ENCODE results near the gene RGS7. TPM values are rescaled to one million over a fixed set of nuclear protein-coding genes. Genes with fewer than 3 reads are reported as not detected.

The RGS7 gene
- total RNA-seq, 4 donors from 2014 or later: 0.11 to 0.33 TPM; not detected in 2

DNA sequence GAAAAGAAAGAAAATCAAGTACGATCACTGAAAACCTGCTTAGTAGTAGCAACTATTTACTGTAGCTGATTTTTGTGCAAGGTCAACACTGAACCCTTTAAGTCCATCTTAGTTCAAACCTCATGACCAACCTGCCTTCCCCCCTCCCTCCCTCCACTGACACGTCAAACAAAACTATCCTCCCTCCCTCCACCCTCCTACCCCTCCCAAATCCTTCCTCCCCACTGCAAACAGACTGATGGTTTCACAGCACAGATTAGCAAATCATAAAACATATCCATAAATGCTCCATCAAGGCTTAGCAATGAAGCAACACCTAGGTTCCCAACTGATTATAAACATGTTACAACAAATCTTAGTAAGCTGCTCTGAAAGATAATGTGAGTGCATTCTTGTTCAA lies 580.8 kb downstream of the RGS7 start:
- WGBS: 51% methylated on average over 2 of the region's 2 CpGs
- Histone ChIP-seq H3K27me3 (no peaks in the 10 kb centered on the region), H3K9me3 (no peaks in the 10 kb centered on the region), H3K4me1 (no peaks in the 10 kb centered on the region), H3K36me3 (no peaks in the 10 kb centered on the region), H3K4me3 (no peak overlapping the region), H3K27ac (replicated peaks in 1 of 4) (no peak overlapping the region)
- intact Hi-C loops (cut with DNase I): no loop called here
- DNase-seq (ENCODE audit: extremely low spot score): no peak
- TF ChIP-seq POLR2A (IDR thresholded peaks at IDR 0.05; ENCODE audit: low read depth) (no peak), POLR2AphosphoS5 (IDR thresholded peaks at IDR 0.05) (no peak)

DNA sequence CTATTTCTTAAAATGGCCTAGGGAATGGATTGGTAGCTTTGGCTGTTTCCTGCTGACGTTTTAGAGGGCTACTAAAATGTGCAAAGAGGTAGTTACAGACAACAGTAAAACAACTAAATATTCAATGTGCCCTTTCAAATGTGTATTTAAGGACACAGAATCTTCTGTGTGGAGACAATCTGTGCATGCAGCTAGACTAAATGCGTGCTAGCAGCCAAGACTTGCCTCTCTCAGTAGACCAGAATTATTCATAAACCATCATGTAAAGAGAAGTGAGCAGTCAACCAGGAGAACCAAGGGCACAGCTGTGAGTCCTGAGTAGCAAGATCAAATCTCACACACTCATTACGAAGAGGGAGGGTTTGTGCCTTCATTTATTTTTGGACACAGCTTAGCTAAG lies 584.9 kb downstream of the RGS7 start:
- Histone ChIP-seq H3K36me3 (no peaks in the 10 kb centered on the region), H3K27me3 (no peaks in the 10 kb centered on the region), H3K4me3 (no peak overlapping the region), H3K27ac (replicated peaks in 1 of 4) (no peak overlapping the region), H3K9me3 (no peaks in the 10 kb centered on the region), H3K4me1 (no peaks in the 10 kb centered on the region)
- TF ChIP-seq, protein P1, sequence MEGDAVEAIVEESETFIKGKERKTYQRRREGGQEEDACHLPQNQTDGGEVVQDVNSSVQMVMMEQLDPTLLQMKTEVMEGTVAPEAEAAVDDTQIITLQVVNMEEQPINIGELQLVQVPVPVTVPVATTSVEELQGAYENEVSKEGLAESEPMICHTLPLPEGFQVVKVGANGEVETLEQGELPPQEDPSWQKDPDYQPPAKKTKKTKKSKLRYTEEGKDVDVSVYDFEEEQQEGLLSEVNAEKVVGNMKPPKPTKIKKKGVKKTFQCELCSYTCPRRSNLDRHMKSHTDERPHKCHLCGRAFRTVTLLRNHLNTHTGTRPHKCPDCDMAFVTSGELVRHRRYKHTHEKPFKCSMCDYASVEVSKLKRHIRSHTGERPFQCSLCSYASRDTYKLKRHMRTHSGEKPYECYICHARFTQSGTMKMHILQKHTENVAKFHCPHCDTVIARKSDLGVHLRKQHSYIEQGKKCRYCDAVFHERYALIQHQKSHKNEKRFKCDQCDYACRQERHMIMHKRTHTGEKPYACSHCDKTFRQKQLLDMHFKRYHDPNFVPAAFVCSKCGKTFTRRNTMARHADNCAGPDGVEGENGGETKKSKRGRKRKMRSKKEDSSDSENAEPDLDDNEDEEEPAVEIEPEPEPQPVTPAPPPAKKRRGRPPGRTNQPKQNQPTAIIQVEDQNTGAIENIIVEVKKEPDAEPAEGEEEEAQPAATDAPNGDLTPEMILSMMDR (IDR thresholded peaks at IDR 0.05): no peak
- TF ChIP-seq EP300 (IDR thresholded peaks at IDR 0.05) (no peak), POLR2A (IDR thresholded peaks at IDR 0.05; ENCODE audit: low read depth) (no peak), POLR2AphosphoS5 (IDR thresholded peaks at IDR 0.05) (no peak)
- DNase-seq (ENCODE audit: extremely low spot score): no peak
- intact Hi-C loops (cut with DNase I): no loop called here
- 81% methylated on average over 3 of the region's 3 CpGs for WGBS

DNA sequence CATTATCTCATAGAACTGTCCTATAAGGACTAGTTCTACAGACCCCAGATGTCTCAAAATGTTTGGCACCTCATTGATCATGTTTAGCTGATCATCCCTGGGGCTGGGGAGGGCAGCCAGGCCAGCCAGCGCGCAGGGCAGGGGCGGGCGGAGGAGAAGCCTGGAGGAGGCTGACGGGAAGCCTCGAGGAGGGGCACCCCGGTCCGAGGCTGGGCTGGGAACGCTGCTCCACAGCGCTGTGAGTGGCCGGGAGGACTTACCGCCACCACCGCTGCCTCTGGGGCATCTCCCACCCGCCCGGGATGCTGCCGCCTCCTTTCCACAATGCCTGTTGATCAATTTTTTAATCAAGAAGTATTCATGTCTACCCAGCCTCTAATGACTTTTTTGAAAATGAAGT lies 585.6 kb downstream of the RGS7 start:
- H3K27ac ChIP-seq (replicated peaks in 1 of 4): no peak overlapping the region
- no peak for DNase-seq (ENCODE audit: extremely low spot score)
- WGBS: 85% methylated on average over 15 of the region's 16 CpGs
- H3K4me1 ChIP-seq: no peaks in the 10 kb centered on the region
- H3K27me3 ChIP-seq: no peaks in the 10 kb centered on the region
- no peaks in the 10 kb centered on the region for H3K36me3 ChIP-seq
- no peak overlapping the region for H3K4me3 ChIP-seq
- H3K9me3 ChIP-seq: no peaks in the 10 kb centered on the region
- TF ChIP-seq, protein P1 (IDR thresholded peaks at IDR 0.05): no peak
- intact Hi-C loops (cut with DNase I): no loop called here

DNA sequence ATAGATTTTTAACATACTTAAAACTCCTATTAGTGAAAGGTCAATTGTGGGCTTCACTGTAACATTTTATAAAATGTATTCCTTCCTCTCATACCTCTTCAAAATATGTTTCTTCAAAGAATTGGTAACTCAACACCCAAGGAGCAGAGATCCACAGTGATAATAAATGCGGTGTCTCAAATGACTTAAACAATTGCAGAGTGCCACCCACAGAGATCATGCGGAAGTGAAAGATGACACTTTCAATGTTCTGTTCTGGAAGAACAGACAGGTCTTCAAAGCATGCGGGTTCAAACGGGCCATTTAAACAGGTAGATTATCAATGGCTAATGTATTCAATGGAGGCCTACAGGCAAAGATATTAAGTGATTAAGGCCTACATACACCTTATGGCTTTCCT lies 588.0 kb downstream of the RGS7 start:
- WGBS: 85% methylated on average over 4 of the region's 4 CpGs
- intact Hi-C loops (cut with DNase I): no loop called here
- Histone ChIP-seq H3K36me3 (no peaks in the 10 kb centered on the region), H3K4me1 (no peaks in the 10 kb centered on the region), H3K9me3 (no peaks in the 10 kb centered on the region), H3K27ac (replicated peaks in 1 of 4) (no peak overlapping the region), H3K4me3 (no peak overlapping the region), H3K27me3 (no peaks in the 10 kb centered on the region)
- no peak for DNase-seq (ENCODE audit: extremely low spot score)
- TF ChIP-seq POLR2A (IDR thresholded peaks at IDR 0.05; ENCODE audit: low read depth): no peak
- TF ChIP-seq, protein P1 (IDR thresholded peaks at IDR 0.05): no peak
- TF ChIP-seq POLR2AphosphoS5 (IDR thresholded peaks at IDR 0.05): no peak
- no peak for TF ChIP-seq EP300 (IDR thresholded peaks at IDR 0.05)

DNA sequence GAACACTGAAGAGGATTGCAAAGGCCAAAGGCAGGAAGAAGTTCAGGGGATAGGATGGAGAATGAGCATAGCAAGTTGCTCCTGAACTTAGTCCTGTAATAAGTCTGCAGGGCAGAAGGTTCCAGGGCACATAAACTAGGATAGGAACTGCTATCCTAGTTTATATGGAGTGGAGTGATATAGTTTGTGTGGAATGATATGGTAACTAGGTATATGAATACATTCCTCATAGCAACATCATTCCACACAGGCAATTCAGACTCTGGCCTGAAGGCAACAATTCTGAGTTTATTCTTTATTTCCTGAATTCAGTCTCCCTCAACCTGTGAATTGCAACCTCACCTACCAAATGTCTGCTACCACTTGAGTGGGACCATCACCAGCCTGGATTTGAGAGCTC lies 590.2 kb downstream of the RGS7 start:
- DNase-seq (ENCODE audit: extremely low spot score): no peak
- Histone ChIP-seq H3K4me1 (no peaks in the 10 kb centered on the region), H3K27me3 (no peaks in the 10 kb centered on the region), H3K4me3 (no peak overlapping the region), H3K9me3 (no peaks in the 10 kb centered on the region), H3K27ac (replicated peaks in 1 of 4) (no peak overlapping the region), H3K36me3 (no peaks in the 10 kb centered on the region)
- intact Hi-C loops (cut with DNase I): no loop called here
- TF ChIP-seq, protein P1 (IDR thresholded peaks at IDR 0.05): no peak
- TF ChIP-seq EP300 (IDR thresholded peaks at IDR 0.05): no peak
- TF ChIP-seq POLR2AphosphoS5 (IDR thresholded peaks at IDR 0.05): no peak
- no peak for TF ChIP-seq POLR2A (IDR thresholded peaks at IDR 0.05; ENCODE audit: low read depth)

Data from esophagus muscularis mucosa (tissue), 4 donors.